ENCODE results near the gene TOPAZ1.
A peak's percentile ranks its signal among the peaks of the same experiment; 100 is the strongest.
"Not testable (repeated sequence)": the region's sequence is repeated elsewhere in the genome, so short reads cannot be mapped to it uniquely, and the experiment has no call there.

Gene TOPAZ1

GRCh38 chr3:44337248-44337785 is 95.6 kb downstream of the TOPAZ1 start:
- no peak for DNase-seq

- peak; percentile 98 for DNase-seq
These were observed 96.5 kb downstream of the TOPAZ1 start, which contains the start of gene TCAIM for GRCh38 chr3:44338010-44338827. TSS of gene TCAIM (plus strand) at chr3:44338766. CDS start at chr3:44354783, 16,017 bp downstream.

DNA sequence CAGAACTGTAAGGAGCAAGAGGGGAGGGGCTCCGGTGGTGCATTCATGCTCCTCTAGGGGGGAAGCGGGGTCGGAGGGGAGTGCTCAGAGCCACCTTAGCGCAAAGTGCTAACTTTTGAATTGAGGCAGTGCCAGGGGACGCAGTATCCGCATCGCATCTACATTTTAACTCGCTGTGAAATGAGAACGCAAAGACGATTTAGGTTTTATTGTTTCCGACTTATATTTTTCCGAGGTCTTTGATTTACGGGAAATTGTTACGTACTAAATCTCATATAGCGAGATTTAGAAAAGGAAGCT is 97.1 kb downstream of the TOPAZ1 start:
- no peak for DNase-seq

- no peak for DNase-seq
These were observed 97.7 kb downstream of the TOPAZ1 start for GRCh38 chr3:44339181-44340057.

GRCh38 chr3:44340058-44340395 is 98.3 kb downstream of the TOPAZ1 start:
- DNase-seq, result no peak

- no peak for DNase-seq
These were observed 100.6 kb downstream of the TOPAZ1 start for GRCh38 chr3:44342176-44342790.

- no peak for DNase-seq
These were observed 101.7 kb downstream of the TOPAZ1 start for GRCh38 chr3:44343421-44343820.

DNA sequence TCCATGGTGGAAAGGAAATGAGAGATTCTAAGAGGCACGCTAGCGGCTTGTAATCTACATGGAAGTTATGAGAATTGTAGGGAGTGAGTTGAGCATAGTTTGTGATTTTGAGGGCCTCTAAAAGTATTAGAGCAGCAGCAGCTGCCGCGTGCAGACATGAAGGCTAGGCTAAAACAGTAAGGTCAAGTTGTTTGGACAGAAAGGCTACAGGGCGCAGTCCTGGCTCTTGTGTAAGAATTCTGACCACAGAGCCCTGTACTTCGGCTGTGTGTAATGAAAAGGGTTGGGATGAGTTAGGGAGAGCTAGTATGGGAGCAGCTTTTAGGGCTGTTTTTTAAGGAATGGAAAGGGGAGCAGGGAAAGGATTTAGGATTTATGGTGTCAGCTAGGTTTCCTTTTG is 104.9 kb downstream of the TOPAZ1 start:
- DNase-seq, result not testable (repeated sequence)

DNA sequence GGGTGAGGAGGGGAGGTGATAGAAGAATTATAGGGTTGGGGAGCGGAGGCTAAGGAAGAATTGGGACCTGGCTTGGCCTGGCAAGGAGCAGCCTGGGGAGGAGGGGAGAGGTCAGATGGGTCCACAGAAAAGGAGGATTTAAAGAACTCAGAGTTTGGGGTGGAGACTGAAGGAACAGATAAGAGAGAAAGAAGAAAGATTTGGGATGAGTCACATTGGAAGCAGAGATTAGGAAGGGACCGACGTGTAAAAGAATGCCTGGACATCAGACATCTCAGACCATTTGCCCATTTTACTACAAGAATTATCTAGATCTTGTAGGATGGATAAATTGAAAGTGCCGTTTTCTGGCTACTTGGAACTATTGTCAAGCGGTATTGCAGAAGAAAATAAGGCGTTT is 107.3 kb downstream of the TOPAZ1 start:
- no peak for DNase-seq

- DNase-seq, result no peak
These were observed 111.8 kb downstream of the TOPAZ1 start for GRCh38 chr3:44353355-44353924.

GRCh38 chr3:44355362-44356033 is 113.8 kb downstream of the TOPAZ1 start:
- DNase-seq, result peak; percentile 19

DNA sequence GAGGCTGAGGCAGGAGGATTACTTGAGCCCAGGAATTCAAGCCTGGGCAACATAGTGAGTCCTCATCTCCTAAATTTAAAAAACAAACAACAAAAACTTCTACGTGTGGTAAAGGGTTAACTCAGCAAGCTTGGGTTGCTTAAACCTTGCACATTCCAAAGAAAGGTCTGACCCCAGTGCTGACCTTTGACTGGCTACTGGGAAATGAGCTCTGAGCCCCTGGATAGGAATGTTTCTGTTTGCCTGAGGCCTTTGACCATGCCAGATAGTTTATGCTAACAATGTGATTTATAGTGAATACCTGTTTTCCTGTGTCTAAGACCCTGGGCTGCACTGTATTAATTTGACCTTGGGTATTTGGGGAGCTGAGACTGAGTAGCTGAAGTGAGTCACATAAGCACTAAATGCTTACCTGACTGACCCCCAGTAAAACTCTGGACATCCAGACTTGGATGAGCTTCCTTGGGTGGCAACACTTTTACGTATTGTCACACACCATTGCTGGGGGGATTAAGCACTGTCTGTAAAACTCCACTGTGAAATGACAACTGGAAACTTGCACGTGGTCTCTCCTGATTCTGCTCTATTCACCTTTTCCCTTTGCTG is 117.6 kb downstream of the TOPAZ1 start:
- DNase-seq, result no peak

GRCh38 chr3:44363591-44363990 is 121.9 kb downstream of the TOPAZ1 start:
- DNase-seq, result no peak

DNA sequence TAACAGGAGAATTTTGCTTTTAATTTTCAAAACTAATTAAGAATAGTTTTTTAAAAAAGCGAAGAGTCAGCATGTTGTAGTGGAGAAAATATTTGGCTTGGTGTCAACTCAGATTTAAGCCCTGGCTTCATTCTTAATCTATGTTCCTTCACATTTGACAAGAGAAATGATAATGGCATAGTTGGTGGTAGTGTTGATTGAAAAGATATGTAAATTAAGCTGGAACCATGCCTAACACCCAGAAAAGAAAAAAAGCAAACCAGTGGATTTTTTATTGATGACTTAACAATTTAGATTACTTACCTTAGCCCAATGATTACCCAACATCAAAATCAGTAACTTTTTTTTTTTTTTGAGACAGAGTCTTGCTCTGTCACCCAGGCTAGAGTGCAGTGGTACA is 124.3 kb downstream of the TOPAZ1 start:
- DNase-seq, result no peak

DNA sequence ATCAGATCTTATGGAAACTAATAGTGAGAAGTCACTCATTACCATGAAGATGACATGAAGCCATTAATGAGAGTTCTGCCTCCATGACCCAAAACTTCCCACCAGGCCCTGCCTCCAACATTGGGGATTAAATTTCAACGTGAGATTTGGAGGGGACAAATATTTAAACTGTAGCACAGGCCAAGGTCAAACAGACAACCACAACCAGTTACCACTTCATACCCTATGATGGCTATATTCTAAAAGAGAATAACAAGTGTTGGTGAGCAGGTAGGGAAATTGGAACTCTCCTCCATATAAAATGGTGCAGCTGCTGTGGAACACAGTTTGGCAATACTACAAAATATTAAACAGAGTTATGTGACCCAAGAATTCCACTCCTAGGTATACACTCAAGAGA is 133.8 kb downstream of the TOPAZ1 start:
- DNase-seq, result no peak

Data from GDM1 (cell line).